Measurements from ENCODE around the gene TBRG4.

- TF ChIP-seq POLR2A (IDR thresholded peaks at IDR 0.05) (no peak), CTCF (IDR thresholded peaks at IDR 0.05) (no peak)
Measured at GRCh38 chr7:45157286-45157652, 45.8 kb upstream of the TBRG4 start.
